ENCODE data around the gene ZMYND15. TPM values are rescaled to one million over a fixed set of nuclear protein-coding genes. Genes with fewer than 3 reads are reported as not detected.
"Not testable (repeated sequence)": the region's sequence is repeated elsewhere in the genome, so short reads cannot be mapped to it uniquely, and the experiment has no call there.

The ZMYND15 gene
- polyA plus RNA-seq, 2 of the 4 experiments (the other 2 are of a cell fraction) = 0.16 to 0.19 TPM

DNA sequence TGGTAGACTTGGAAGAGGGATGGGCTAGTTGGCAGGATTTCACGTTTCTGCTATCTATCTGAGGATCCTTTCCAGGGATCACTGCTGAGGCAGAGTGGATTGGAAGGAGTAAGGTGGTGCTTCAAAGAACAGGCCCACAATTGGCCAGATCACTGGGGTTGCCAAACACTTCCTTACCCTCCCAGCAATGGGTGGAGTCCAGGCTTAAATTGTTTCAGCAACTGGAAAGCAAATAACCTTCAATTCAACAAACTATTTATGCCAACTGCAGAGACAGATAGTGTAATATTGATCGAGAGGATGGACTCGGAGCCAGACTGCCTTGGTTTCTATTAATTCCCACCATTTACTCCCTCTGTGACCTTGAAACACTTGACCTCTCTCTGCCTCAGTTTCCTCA lies 27.1 kb upstream of the ZMYND15 start:
- CTCF ChIA-PET = interaction anchor here (0.9 to 9.1 kb wide), 7 partner anchors 9 to 177 kb away, joined by 3 to 108 read pairs (median 4); partner anchors contain the start of genes GLTPD2, MED11 and VMO1
- peak overlapping the region; percentile 94; a peak in 5 of 6 replicates for H3K27ac ChIP-seq
- FAIRE-seq (no peak), DNase-seq (ENCODE audit: low read depth in 1 of 2, low spot score in 1 of 2) (no peak), ATAC-seq (no peak)
- WGBS (ENCODE audit: missing lambda C conversion rate) = 90% methylated on average over 3 of the region's 3 CpGs
- H3K9me3 ChIP-seq = no peaks in the 10 kb centered on the region
- H3K4me2 ChIP-seq = peak overlapping the region; percentile 99
- TF ChIP-seq CBX8 (IDR thresholded peaks at IDR 0.05) (no peak), RFX5 (IDR thresholded peaks at IDR 0.05) (no peak), HEYL (CRISPR knock-in tag; IDR thresholded peaks at IDR 0.05) (no peak), NR3C1 (IDR thresholded peaks at IDR 0.05) (no peak), CBX2 (IDR thresholded peaks at IDR 0.05; ENCODE audit: borderline replicate concordance, low read depth) (no peak), NFE2L2 (conservative IDR thresholded peaks at IDR 0.05; ENCODE audit: low read length) (no peak), HOXA7 (CRISPR knock-in tag; IDR thresholded peaks at IDR 0.05) (no peak), KDM1A (IDR thresholded peaks at IDR 0.05; ENCODE audit: low read depth) (no peak), MAFK (IDR thresholded peaks at IDR 0.05; ENCODE audit: partially characterized antibody) (no peak), FOSB (CRISPR knock-in tag; IDR thresholded peaks at IDR 0.05) (no peak), KDM5A (IDR thresholded peaks at IDR 0.05) (no peak), POLR2A (IDR thresholded peaks at IDR 0.05; ENCODE audit: low read length) (no peak)
- TF ChIP-seq, protein P1, sequence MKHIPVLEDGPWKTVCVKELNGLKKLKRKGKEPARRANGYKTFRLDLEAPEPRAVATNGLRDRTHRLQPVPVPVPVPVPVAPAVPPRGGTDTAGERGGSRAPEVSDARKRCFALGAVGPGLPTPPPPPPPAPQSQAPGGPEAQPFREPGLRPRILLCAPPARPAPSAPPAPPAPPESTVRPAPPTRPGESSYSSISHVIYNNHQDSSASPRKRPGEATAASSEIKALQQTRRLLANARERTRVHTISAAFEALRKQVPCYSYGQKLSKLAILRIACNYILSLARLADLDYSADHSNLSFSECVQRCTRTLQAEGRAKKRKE (CRISPR knock-in tag; IDR thresholded peaks at IDR 0.05; ENCODE audit: low read depth) = no peak
- TF ChIP-seq, protein P2, sequence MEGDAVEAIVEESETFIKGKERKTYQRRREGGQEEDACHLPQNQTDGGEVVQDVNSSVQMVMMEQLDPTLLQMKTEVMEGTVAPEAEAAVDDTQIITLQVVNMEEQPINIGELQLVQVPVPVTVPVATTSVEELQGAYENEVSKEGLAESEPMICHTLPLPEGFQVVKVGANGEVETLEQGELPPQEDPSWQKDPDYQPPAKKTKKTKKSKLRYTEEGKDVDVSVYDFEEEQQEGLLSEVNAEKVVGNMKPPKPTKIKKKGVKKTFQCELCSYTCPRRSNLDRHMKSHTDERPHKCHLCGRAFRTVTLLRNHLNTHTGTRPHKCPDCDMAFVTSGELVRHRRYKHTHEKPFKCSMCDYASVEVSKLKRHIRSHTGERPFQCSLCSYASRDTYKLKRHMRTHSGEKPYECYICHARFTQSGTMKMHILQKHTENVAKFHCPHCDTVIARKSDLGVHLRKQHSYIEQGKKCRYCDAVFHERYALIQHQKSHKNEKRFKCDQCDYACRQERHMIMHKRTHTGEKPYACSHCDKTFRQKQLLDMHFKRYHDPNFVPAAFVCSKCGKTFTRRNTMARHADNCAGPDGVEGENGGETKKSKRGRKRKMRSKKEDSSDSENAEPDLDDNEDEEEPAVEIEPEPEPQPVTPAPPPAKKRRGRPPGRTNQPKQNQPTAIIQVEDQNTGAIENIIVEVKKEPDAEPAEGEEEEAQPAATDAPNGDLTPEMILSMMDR (IDR thresholded peaks at IDR 0.05) = no peak
- TF ChIP-seq, protein P3, sequence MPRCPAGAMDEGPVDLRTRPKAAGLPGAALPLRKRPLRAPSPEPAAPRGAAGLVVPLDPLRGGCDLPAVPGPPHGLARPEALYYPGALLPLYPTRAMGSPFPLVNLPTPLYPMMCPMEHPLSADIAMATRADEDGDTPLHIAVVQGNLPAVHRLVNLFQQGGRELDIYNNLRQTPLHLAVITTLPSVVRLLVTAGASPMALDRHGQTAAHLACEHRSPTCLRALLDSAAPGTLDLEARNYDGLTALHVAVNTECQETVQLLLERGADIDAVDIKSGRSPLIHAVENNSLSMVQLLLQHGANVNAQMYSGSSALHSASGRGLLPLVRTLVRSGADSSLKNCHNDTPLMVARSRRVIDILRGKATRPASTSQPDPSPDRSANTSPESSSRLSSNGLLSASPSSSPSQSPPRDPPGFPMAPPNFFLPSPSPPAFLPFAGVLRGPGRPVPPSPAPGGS (IDR thresholded peaks at IDR 0.05) = no peak
- peaks cover 26% of the 10 kb centered on the region for H3K4me1 ChIP-seq
- POLR2A ChIA-PET = interaction anchor here (1.0 kb wide), 1 partner anchor 19 kb away, joined by 3 read pairs; the partner anchor contains the start of gene MED11
- H3K4me3 ChIP-seq = no peak overlapping the region

DNA sequence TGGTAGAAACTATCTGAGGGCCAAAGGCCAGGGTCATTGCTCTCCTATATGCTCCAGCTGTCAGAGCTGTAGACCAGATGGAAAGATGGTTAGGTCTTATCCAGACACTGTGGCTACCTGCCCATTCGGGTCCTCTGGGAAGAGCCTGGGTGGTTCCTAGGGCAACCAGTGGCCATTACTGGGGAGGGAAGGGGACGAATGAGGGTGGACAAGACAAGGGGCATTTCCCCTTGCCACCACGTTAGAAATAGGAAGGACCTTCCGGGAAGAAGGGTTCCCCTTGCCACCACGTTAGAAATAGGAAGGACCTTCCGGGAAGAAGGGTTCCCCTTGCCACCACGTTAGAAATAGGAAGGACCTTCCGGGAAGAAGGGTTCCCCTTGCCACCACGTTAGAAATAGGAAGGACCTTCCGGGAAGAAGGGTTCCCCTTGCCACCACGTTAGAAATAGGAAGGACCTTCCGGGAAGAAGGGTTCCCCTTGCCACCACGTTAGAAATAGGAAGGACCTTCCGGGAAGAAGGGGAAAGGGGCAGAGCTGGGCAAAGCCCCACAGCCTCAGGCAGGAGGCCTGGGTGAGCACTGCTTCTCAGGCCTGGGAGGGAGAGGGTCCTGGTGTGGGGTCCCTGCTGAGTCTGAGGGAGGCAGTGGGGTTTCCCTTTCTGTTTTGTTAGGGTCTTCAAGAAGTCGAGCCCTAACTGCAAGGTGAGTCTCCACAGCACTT lies 25.1 kb upstream of the ZMYND15 start:
- FAIRE-seq; DNase-seq (ENCODE audit: low read depth in 1 of 2, low spot score in 1 of 2); ATAC-seq; H3K9me3 ChIP-seq; H3K4me3 ChIP-seq; POLR2A ChIA-PET; H3K27ac ChIP-seq; H3K4me2 ChIP-seq: not testable (repeated sequence)
- CTCF ChIA-PET = interaction anchor here (0.8 to 9.1 kb wide), 5 partner anchors 13 to 167 kb away, joined by 4 to 108 read pairs (median 4); partner anchors contain the start of genes GLTPD2, MED11 and VMO1
- H3K4me1 ChIP-seq = peaks cover 38% of the 10 kb centered on the region
- 90% methylated on average over 12 of the region's 15 CpGs for WGBS (ENCODE audit: missing lambda C conversion rate)

DNA sequence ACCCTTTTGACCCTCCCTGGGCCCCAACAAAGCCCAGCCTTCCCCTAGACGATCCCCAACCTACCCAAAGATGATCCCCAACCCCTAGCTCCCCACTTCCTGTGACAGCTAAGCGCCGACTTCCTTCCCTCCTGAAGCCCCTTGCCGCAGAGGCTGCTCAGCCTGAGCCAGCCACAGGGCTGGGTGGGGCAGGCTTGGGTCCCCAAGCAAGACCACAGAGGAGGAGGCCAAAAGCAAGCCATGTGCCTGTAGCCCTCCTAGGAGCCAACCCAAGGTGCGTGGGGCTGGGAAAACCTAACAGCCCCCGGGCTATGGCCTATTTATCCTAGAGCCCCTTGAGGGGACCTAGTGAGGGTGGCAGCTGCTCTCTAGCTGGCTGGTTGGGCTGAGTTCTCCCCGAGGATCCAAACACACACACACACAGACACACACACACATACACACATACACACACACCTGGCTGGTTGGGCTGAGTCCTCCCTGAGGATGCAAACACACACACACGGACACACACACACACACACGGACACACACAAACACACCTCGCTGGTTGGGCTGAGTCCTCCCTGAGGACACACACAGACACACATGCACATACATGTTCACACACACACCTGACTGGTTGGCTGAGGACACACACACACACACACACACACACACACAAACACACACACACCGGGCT lies 24.4 kb upstream of the ZMYND15 start:
- ChIA-PET POLR2A (no interaction called here), CTCF (interaction anchor here (0.6 to 9.1 kb wide), 5 partner anchors 13 to 320 kb away, joined by 4 to 108 read pairs (median 4); partner anchors contain the start of genes GLTPD2, MED11 and VMO1)
- WGBS (ENCODE audit: missing lambda C conversion rate) = 89% methylated on average over 11 of the region's 11 CpGs
- no peaks in the 10 kb centered on the region for H3K9me3 ChIP-seq
- DNase-seq (ENCODE audit: low read depth in 1 of 2, low spot score in 1 of 2) = no peak
- H3K4me2 ChIP-seq = no peak overlapping the region
- H3K4me1 ChIP-seq = peaks cover 45% of the 10 kb centered on the region
- FAIRE-seq = no peak
- ATAC-seq = no peak
- H3K4me3 ChIP-seq = no peak overlapping the region
- no peak overlapping the region for H3K27ac ChIP-seq
- TF ChIP-seq EHF (CRISPR knock-in tag; IDR thresholded peaks at IDR 0.05) (no peak), HOXB5 (CRISPR knock-in tag; IDR thresholded peaks at IDR 0.05) (no peak), CEBPB (IDR thresholded peaks at IDR 0.05) (no peak), POLR2A (IDR thresholded peaks at IDR 0.05; ENCODE audit: low read length) (no peak), BHLHE40 (IDR thresholded peaks at IDR 0.05; ENCODE audit: low read depth, low read length) (no peak), ZFP36 (IDR thresholded peaks at IDR 0.05; ENCODE audit: borderline replicate concordance, partially characterized antibody) (no peak), EP300 (IDR thresholded peaks at IDR 0.05) (no peak), MAFK (IDR thresholded peaks at IDR 0.05; ENCODE audit: partially characterized antibody) (no peak), RAD21 (conservative IDR thresholded peaks at IDR 0.05 in 1 of 2, IDR thresholded peaks at IDR 0.05 in 1 of 2) (no peak), KDM1A (IDR thresholded peaks at IDR 0.05; ENCODE audit: low read depth) (no peak), NPAS2 (CRISPR knock-in tag; IDR thresholded peaks at IDR 0.05; ENCODE audit: borderline replicate concordance) (no peak), FOSB (CRISPR knock-in tag; IDR thresholded peaks at IDR 0.05) (no peak), JUN (IDR thresholded peaks at IDR 0.05) (no peak)
- TF ChIP-seq, protein P1 (CRISPR knock-in tag; IDR thresholded peaks at IDR 0.05; ENCODE audit: low read depth) = no peak
- TF ChIP-seq, protein P4, sequence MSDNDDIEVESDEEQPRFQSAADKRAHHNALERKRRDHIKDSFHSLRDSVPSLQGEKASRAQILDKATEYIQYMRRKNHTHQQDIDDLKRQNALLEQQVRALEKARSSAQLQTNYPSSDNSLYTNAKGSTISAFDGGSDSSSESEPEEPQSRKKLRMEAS (IDR thresholded peaks at IDR 0.05) = no peak
- TF ChIP-seq, protein P2 (IDR thresholded peaks at IDR 0.05) = no peak

Data from A549 (cell line).